T-helper 2 cell treated with Interferon-gamma antibody and Interleukin-4, amounts not matched to agents 100 ng/mL and 5 ng/mL, for 36 hours (primary cell): Measurements from ENCODE around the gene EDIL3. TPM values are rescaled to one million over a fixed set of nuclear protein-coding genes. Genes with fewer than 3 reads are reported as not detected.

ENCODE experiments used
- intact Hi-C: fragments of 100-400 bp; cut with micrococcal nuclease; formaldehyde crosslinking; loops from one replicate; pipeline ENCODE4 v1.15.1; 2023
- total RNA-seq: library from RNA; stranded (reverse); gene quantifications from 2 replicates; pipeline ENCODE4 v1.2.3, GENCODE V29; 2022

The EDIL3 gene
- total RNA-seq, result not detected in 2 replicates

DNA sequence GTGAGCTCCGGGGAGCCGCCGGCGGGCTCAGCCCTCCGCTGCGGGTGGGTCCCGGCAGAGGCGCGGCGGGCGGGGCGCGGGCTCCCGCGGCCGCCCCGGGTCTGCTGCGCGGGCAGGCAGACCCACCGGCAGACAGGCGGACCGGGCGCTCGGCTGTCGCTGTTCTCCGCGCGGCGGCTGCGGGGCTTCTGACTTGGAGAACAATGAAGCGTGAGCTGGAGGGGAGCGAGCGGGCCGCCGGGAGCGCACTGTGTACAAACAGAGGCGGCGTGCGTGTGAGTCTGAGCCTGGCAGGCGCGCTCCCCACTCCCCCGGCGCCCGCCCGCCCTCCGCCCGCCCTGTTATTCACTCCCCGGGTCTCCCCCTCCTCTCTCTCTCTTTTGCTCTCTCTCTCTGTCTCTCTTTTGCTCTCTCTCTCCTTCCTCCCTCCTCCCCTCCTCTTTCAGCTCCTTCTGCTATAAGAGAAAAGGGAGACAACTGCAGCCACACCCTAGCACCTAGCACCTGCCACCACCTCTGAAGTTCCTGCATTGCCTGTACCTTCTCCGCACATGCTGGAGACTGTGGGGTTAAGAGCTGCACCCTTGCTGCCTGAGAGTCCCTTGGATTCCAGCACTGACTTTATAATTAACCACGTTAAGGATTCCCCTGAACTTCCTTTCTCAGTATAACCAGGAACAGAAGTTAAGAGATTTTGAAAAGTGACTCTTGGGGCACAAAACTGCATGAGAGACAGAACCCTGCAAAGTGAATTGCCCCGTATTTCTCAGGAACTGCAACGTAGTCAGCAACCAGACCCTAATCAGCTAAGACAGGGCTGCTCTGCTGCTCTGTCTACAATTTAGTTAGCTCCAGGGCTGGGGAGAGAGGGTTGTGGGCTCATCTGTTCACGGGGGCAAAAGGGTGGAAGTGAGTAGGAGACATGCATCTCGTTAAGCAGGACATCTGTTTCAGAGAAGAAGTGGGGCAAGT is at the start of gene EDIL3:
EDIL3 (minus strand) TSS at position 277 of the 972 bp plus-strand sequence. CDS start 506 bp downstream, outside the sequence.
- intact Hi-C loops, result no loop called here

GRCh38 chr5:84433461-84433860 is 48.8 kb upstream of the EDIL3 start:
- intact Hi-C loops, result no loop called here

- intact Hi-C loops, result no loop called here
Observed at GRCh38 chr5:84430863-84431663, 46.4 kb upstream of the EDIL3 start.

DNA sequence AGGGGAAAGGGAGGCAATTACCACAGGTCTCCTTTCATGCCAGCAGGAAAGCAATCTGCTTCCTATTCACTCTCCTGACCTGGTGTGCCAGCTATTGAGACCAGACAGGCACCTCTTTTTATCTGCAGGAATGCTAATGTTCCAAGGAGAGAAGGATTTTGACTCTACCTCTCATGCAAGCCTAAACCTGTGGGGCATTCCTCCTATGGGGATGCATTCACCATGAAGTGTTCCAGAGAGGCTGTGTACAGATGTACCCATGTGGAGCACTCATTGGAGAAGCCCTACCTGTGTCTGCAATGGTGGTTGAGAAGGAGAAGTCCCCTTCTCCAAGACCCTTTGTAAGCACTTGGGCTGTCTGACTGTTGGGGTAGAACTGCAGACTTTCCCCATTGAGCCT is 45.4 kb upstream of the EDIL3 start:
- intact Hi-C loops, result no loop called here

DNA sequence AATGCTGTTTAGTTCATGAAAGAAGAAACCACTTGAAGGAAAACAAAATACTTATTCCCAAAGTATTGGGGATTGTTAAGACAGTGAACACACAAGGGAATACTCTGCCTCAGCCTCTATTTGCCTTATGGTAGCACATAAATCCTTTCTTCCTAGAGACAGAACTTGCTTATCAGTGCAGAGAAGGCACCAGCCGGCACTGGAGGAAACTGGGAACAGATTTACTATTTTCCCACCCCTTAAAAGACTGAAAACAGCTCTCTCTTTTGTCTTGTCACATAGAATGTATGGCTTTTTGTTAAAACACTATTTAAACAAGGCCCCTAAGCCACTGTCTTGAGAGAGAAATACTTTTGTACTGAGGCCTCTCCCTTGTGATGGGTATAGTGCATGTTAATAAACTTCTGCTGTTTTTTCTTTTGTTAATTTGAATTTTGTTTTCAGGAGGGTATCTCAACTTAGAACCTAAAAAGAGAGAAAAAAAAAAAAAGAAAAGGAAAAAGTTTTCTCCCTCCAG is 40.7 kb upstream of the EDIL3 start:
- intact Hi-C loops, result no loop called here

DNA sequence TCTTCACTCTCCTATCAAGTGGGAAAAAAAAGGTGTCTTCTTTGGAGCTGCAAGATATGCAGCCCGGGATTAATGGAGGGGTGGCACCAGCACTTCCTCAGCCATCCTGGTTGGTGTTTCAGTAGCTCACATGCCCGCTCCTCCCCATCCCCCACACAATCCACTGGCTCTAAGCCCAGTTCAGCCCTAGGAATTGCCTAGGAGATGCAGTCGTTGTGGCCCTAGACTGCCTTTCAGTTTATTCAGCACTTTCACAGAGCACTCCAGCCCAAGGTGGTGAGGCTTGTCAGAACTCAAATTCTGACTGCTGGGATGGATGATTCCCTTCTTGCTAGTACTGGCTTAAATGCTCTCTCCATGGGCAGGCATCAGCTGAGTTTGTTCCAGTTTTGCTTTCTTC is 35.1 kb upstream of the EDIL3 start:
- intact Hi-C loops, result no loop called here

DNA sequence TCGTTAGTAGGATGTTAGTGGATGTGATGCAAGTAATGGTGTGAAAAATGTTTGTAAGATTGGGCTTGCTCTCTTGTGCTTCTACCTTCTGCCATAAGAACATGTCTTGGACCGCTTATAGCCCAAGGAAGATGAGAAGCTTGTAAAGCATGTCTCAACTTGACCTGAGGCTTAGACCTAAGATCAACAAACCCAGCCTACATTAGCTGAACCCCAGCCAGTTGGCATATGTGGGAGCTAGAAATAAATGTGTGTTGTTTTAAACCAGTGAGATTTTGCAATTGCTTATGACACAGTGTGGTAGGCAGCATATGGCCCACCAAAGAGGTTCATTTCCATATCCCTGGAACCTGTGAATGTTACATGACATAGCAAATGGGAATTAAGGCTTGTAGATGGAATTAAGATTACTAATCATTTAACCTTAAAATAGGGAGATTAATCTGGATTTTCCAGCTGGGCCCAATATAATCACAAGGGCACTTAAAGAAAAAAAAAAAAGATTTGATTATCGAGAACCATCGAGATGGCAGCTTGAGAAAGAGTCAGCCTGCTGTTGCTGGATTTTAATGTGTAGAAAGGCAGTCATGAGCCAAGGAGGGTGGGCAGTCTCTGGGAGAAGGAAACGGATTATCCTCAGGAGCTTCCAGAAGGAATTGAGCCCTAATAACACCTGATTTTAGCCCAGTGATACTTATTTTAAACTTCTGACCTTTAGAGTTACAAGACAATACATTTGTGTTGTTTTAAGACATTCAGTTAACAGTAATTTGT is 27.3 kb upstream of the EDIL3 start:
- intact Hi-C loops, result no loop called here

DNA sequence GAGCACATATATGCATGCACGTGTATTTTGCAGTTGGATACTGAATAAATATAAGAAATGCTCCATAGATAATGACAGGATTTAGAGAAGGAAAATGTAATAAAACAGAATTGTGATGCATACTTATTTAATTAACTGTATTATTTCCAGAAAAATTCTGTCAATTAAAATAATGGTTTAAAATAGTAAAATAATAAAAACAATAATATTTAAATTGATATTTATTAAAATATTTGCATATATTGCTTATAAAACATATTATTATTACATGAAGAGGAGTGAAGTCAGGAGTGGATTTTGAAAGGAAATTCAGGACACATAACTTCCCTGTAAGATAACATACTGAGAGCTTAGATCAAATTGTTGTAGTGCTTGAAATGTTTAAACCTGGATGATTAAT is 21.4 kb upstream of the EDIL3 start:
- intact Hi-C loops, result no loop called here

GRCh38 chr5:84403773-84404172 is 19.1 kb upstream of the EDIL3 start:
- intact Hi-C loops, result no loop called here

- intact Hi-C loops, result no loop called here
Observed at GRCh38 chr5:84397385-84397784, 12.7 kb upstream of the EDIL3 start.

- intact Hi-C loops, result no loop called here
Observed at GRCh38 chr5:84393969-84394368, 9.3 kb upstream of the EDIL3 start.

- intact Hi-C loops, result no loop called here
Observed at GRCh38 chr5:84392836-84393235, 8.2 kb upstream of the EDIL3 start.

DNA sequence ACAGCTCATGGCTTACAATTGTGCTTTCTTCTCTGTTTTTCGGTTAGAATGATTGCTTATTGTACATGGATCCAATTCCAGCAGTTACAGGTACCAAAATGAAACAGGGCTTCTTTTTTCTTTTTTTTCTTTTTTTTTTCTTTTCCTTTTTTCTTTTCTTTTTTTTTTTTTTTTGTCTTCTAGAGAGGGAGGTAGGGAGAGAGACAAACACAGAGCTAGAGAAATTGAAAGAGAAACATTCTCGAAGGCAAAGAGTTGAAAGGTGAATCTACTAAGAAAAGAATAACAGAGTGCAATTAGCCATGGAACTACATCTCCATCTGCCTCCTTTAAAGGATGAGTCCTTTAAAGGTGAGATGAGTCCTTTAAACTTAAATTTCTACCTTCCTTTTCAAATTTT is 1.0 kb upstream of the EDIL3 start:
- intact Hi-C loops, result no loop called here

- intact Hi-C loops, result no loop called here
Observed at GRCh38 chr5:84383816-84384603, 670 bp downstream of the EDIL3 start.

DNA sequence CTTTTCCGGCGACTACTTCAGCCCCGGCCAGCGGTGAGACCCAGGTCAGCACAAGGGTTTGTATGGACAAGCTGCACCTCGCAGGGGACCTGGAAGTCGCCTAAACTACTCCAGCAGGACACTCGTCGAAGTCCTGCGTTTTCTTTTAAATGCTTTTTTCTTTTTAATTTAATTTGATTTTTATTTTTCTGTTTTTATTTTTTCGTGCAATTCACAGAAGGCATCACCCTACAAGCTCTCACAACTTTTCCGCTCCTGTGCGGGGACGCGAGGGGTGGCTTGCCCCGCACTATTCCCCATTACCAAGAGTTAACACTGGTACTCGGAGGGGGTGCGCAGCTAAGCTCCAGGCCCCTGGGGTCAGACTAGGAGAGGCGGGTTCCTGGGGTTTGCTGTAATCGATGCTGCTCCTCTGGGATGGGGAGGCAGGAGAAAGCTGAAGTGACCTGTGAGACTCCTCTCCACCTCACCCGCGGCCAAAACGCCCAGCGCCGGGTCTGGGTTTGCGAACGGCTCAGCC is 1.3 kb downstream of the EDIL3 start:
- intact Hi-C loops, result no loop called here

DNA sequence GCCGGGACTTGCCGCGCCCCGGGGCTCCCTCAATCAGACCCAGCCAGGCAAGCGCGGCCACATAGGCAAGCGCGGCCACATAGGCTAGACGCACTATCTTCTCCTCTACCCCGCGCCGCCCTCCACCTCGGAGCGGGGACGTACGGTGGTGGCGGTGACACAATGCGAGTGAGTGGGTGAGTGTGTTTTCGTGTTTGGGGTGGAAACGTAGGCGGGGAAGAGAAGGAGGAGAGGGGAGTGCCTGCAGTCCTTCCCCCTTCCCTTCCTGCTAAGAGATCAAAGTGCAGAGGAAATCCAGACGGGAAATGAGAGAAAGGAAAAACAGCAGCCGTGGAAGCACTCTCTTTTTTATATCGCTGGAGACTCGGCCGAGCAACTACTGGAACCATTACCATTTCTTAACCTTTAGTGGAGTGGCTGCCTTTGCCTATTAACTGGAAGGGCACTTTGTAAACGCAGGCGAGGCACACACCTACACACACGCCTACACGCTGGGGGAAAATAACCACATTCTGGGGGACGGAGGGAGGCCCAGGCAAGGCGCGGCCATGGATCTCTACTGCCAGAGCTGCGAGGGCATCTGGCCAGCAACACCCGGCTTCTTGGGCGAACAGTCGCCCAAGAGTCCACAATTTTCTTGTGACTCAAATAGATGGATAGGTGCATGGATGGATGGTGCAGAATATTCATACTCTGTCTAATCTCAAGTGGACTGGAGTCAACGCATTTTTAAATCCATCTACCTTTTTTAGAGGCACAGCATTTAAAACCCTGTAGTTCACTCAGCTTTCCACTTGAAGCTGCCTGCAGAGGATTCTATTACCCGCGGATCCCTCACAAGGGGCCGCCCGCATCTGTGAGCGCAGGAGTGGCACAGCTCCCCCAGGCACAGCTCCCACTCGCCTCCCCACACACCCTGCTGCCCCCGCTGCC is 2.1 kb downstream of the EDIL3 start:
- intact Hi-C loops, result no loop called here

DNA sequence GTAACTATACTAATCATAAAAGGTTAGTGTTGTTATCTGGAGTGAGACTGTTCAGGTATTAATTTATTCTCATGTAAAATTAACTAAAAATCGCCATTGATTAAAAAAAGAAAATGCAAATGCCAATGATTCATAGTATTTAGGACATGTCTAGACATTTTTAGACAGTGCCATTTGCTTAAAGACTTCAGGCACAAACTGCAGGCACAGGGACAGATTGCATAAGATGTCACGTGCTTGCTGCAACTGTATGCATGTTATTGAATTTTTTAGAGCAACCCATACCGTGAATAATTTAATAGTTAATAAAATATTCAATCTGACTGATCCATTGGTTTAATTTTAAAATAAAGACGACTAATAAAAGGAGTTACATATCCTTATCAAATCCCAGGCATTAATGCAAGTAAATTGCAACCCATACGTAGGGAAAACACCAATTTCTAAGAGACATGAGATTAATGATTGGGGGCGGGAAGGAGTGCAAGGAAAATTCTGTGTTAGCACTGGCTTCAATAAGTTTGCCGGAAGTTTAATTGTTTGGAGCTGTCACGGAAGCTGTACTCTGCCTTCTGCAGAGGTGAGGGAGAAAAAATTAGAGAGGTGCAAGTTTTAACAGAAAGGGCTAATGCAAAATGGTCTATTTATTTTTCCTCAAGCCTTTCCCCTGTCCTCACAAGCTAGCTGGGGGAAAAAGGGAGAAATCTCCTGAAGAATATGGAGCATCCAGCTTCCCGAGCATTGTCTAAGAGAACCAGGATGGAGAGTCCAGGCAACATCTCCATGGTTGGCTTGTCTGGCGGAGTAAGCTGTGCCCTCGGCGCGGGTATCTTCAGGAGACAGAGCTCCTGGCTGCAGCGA is 2.9 kb downstream of the EDIL3 start:
- intact Hi-C loops, result no loop called here

DNA sequence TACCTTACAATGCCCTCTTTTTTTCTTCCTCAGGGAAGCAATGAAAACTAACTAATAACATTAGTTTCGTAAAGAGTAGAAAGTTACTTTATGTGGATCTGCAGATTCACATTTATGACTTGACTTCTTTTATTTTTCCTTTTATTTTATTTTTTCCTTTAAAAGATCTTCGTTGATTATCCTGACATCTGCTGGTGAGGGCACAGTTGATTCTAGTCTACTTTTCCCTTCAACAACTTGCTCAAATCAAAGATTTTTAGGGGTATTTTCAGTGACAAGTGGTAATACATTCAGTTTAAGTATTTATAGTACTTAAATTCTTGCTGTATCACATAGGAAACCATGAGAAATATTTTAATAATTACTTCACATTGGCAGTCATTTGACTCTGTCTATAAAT is 4.9 kb downstream of the EDIL3 start:
- intact Hi-C loops, result no loop called here
